ENCODE results near the gene CACHD1. TPM values are rescaled to one million over a fixed set of nuclear protein-coding genes. Genes with fewer than 3 reads are reported as not detected.

CACHD1 gene
- polyA plus RNA-seq, 2 of the 4 experiments (the other 2 are of a cell fraction) = 0.72 to 1.6 TPM

- Histone ChIP-seq H3K4me3 (no peak overlapping the region), H3K9me3 (no peaks in the 10 kb centered on the region), H3K4me2 (no peak overlapping the region), H3K4me1 (no peaks in the 10 kb centered on the region), H3K27ac (no peak overlapping the region)
- DNase-seq (ENCODE audit: low read depth in 1 of 2, low spot score in 1 of 2) (no peak), ATAC-seq (no peak), FAIRE-seq (no peak)
- TF ChIP-seq ELK1 (IDR thresholded peaks at IDR 0.05; ENCODE audit: low read depth, low read length) (no peak), ZNF302 (CRISPR knock-in tag; IDR thresholded peaks at IDR 0.05) (no peak), RFX5 (IDR thresholded peaks at IDR 0.05) (no peak), TFCP2L1 (CRISPR knock-in tag; IDR thresholded peaks at IDR 0.05) (no peak), POLR2A (IDR thresholded peaks at IDR 0.05; ENCODE audit: low read length) (no peak), ESRRA (IDR thresholded peaks at IDR 0.05; ENCODE audit: borderline replicate concordance, low read length) (no peak), HOXB5 (CRISPR knock-in tag; IDR thresholded peaks at IDR 0.05) (no peak), MYC (IDR thresholded peaks at IDR 0.05; ENCODE audit: borderline replicate concordance, low read length) (no peak), KDM5A (IDR thresholded peaks at IDR 0.05) (no peak), FOXS1 (CRISPR knock-in tag; IDR thresholded peaks at IDR 0.05) (no peak), CHD4 (IDR thresholded peaks at IDR 0.05; ENCODE audit: borderline replicate concordance) (no peak), HES2 (IDR thresholded peaks at IDR 0.05) (no peak), RARB (CRISPR knock-in tag; IDR thresholded peaks at IDR 0.05) (no peak), MAZ (IDR thresholded peaks at IDR 0.05; ENCODE audit: borderline replicate concordance, low read depth, low read length) (no peak), ZC3H11A (IDR thresholded peaks at IDR 0.05) (no peak)
- TF ChIP-seq, protein P1, sequence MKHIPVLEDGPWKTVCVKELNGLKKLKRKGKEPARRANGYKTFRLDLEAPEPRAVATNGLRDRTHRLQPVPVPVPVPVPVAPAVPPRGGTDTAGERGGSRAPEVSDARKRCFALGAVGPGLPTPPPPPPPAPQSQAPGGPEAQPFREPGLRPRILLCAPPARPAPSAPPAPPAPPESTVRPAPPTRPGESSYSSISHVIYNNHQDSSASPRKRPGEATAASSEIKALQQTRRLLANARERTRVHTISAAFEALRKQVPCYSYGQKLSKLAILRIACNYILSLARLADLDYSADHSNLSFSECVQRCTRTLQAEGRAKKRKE (CRISPR knock-in tag; IDR thresholded peaks at IDR 0.05; ENCODE audit: low read depth) = no peak
- TF ChIP-seq, protein P2, sequence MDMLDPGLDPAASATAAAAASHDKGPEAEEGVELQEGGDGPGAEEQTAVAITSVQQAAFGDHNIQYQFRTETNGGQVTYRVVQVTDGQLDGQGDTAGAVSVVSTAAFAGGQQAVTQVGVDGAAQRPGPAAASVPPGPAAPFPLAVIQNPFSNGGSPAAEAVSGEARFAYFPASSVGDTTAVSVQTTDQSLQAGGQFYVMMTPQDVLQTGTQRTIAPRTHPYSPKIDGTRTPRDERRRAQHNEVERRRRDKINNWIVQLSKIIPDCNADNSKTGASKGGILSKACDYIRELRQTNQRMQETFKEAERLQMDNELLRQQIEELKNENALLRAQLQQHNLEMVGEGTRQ (IDR thresholded peaks at IDR 0.05) = no peak
- POLR2A ChIA-PET = no interaction called here
- CTCF ChIA-PET = interaction anchor here (0.6 to 8.1 kb wide), 2 partner anchors 320 to 408 kb away, joined by 3 to 56 read pairs; no protein-coding TSS in a partner anchor
- 100% methylated on average over 1 of the region's 3 CpGs for WGBS (ENCODE audit: missing lambda C conversion rate)
Observed at GRCh38 chr1:64678366-64678765, 208.4 kb downstream of the CACHD1 start.

GRCh38 chr1:64679177-64679576, 209.2 kb downstream of the CACHD1 start:
- H3K9me3 ChIP-seq = no peaks in the 10 kb centered on the region
- 91% methylated on average over 6 of the region's 6 CpGs for WGBS (ENCODE audit: missing lambda C conversion rate)
- no peak for TF ChIP-seq CBX8 (IDR thresholded peaks at IDR 0.05)
- no peak for TF ChIP-seq FOSB (CRISPR knock-in tag; IDR thresholded peaks at IDR 0.05)
- TF ChIP-seq ELK1 (IDR thresholded peaks at IDR 0.05; ENCODE audit: low read depth, low read length) = no peak
- no peak for TF ChIP-seq KDM5A (IDR thresholded peaks at IDR 0.05)
- TF ChIP-seq RAD21 (conservative IDR thresholded peaks at IDR 0.05 in 1 of 2, IDR thresholded peaks at IDR 0.05 in 1 of 2) = no peak
- no peak for TF ChIP-seq PHF8 (IDR thresholded peaks at IDR 0.05; ENCODE audit: borderline replicate concordance, low read depth)
- no peak for TF ChIP-seq EP300 (IDR thresholded peaks at IDR 0.05)
- TF ChIP-seq ESRRA (IDR thresholded peaks at IDR 0.05; ENCODE audit: borderline replicate concordance, low read length) = no peak
- no peak for TF ChIP-seq MAZ (IDR thresholded peaks at IDR 0.05; ENCODE audit: borderline replicate concordance, low read depth, low read length)
- no peak for TF ChIP-seq HES2 (IDR thresholded peaks at IDR 0.05)
- TF ChIP-seq MYC (IDR thresholded peaks at IDR 0.05; ENCODE audit: borderline replicate concordance, low read length) = no peak
- no peak for TF ChIP-seq ZSCAN20 (CRISPR knock-in tag; IDR thresholded peaks at IDR 0.05)
- H3K4me3 ChIP-seq = no peak overlapping the region
- H3K27ac ChIP-seq = no peak overlapping the region
- H3K4me2 ChIP-seq = no peak overlapping the region
- ATAC-seq (no peak), DNase-seq (ENCODE audit: low read depth in 1 of 2, low spot score in 1 of 2) (no peak), FAIRE-seq (no peak)
- ChIA-PET CTCF (interaction anchor here (8.1 kb wide), 1 partner anchor 409 kb away, joined by 56 read pairs; no protein-coding TSS in a partner anchor), POLR2A (no interaction called here)
- H3K4me1 ChIP-seq = no peaks in the 10 kb centered on the region
